PFSK-1 (cell line): ENCODE data around the gene BRINP3.

Experiments used
- FOXP2 ChIP-seq: optimal IDR thresholded peaks from 2 replicates; pipeline ENCODE3; 2011; ENCODE audit warnings: borderline replicate concordance, control low read depth, inconsistent platforms; ENCODE audit not compliant: insufficient read depth; ENCODE audit errors: extremely low read length, extremely low read depth
- POLR2AphosphoS5 ChIP-seq: IDR thresholded peaks from 2 replicates; pipeline ENCODE4 v1.6.1; 2012; ENCODE audit warnings: low read depth, mild to moderate bottlenecking, control low read depth, low read length, moderate library complexity
- REST ChIP-seq, 2 experiments: IDR thresholded peaks; 2 replicates each; pipeline versions ENCODE4 v1.6.1 to v1.8.0; 2011 to 2012; ENCODE audit warnings: low read depth in 2 of 2, low read length in 2 of 2, control low read depth in 1 of 2, inconsistent platforms in 1 of 2, mild to moderate bottlenecking in 1 of 2, moderate library complexity in 1 of 2; ENCODE audit not compliant: insufficient read depth in 1 of 2
- SIN3A ChIP-seq: IDR thresholded peaks from 2 replicates; pipeline ENCODE4 v1.6.1; 2012; ENCODE audit warnings: mild to moderate bottlenecking, low read length, moderate library complexity, borderline replicate concordance; ENCODE audit not compliant: insufficient read depth
- TAF1 ChIP-seq: IDR thresholded peaks from 2 replicates; pipeline ENCODE4 v1.6.1; 2012; ENCODE audit warnings: low read length, control low read depth, borderline replicate concordance; ENCODE audit not compliant: insufficient read depth

Gene BRINP3

GRCh38 chr1:190286111-190286510, 191.6 kb downstream of the BRINP3 start:
- TF ChIP-seq REST (IDR thresholded peaks at IDR 0.05; ENCODE audit: insufficient read depth in 1 of 2, low read depth in 2 of 2, low read length in 2 of 2) = no peak
- no peak for TF ChIP-seq SIN3A
- no peak for TF ChIP-seq POLR2AphosphoS5
- no peak for TF ChIP-seq FOXP2
- TF ChIP-seq TAF1 = no peak

- TF ChIP-seq POLR2AphosphoS5 (no peak), SIN3A (no peak)
Observed at GRCh38 chr1:190277107-190277506, 200.6 kb downstream of the BRINP3 start.

GRCh38 chr1:190274721-190275120, 202.9 kb downstream of the BRINP3 start:
- no peak for TF ChIP-seq TAF1
- no peak for TF ChIP-seq FOXP2
- no peak for TF ChIP-seq SIN3A
- no peak for TF ChIP-seq REST (IDR thresholded peaks at IDR 0.05; ENCODE audit: insufficient read depth in 1 of 2, low read depth in 2 of 2, low read length in 2 of 2)
- TF ChIP-seq POLR2AphosphoS5 = no peak

GRCh38 chr1:190273161-190273560, 204.5 kb downstream of the BRINP3 start:
- TF ChIP-seq TAF1 (no peak), POLR2AphosphoS5 (no peak), SIN3A (no peak), FOXP2 (no peak)

- TF ChIP-seq FOXP2 (no peak), REST (IDR thresholded peaks at IDR 0.05; ENCODE audit: insufficient read depth in 1 of 2, low read depth in 2 of 2, low read length in 2 of 2) (no peak), POLR2AphosphoS5 (no peak), SIN3A (no peak), TAF1 (no peak)
Observed at GRCh38 chr1:190262538-190262937, 215.1 kb downstream of the BRINP3 start.

- TF ChIP-seq TAF1 (no peak), SIN3A (no peak), POLR2AphosphoS5 (no peak), FOXP2 (no peak), REST (IDR thresholded peaks at IDR 0.05; ENCODE audit: insufficient read depth in 1 of 2, low read depth in 2 of 2, low read length in 2 of 2) (no peak)
Observed at GRCh38 chr1:190259424-190259823, 218.2 kb downstream of the BRINP3 start.
